Sigmoid colon (tissue), 4 donors: Measurements from ENCODE around the gene CTAGE9.

ENCODE experiments used
- EP300 ChIP-seq, 4 donors: sonication (generic); formaldehyde crosslinking; IDR thresholded peaks; one replicate each; pipeline ENCODE4 v1.6.1; 2017; ENCODE audit warnings: antibody characterized with exemption in 4 of 4
- POLR2A ChIP-seq, 2 donors: fragments of 450-650 bp; IDR thresholded peaks; one replicate each; pipeline ENCODE4 v1.6.1; 2016; ENCODE audit warnings: antibody characterized with exemption in 2 of 2, mild to moderate bottlenecking in 2 of 2, moderate library complexity in 2 of 2
- POLR2AphosphoS5 ChIP-seq, 4 donors: sonication (generic); formaldehyde crosslinking; IDR thresholded peaks; one replicate each; pipeline ENCODE4 v1.6.1; 2017; ENCODE audit warnings: antibody characterized with exemption in 4 of 4
- TF ChIP-seq, protein P1 (sequence below), 4 experiments: fragments of 450-650 bp in 3 of 4; fragments of 200-600 bp in 1 of 4; IDR thresholded peaks; one replicate each; pipeline ENCODE4 v1.5.1; 2016 to 2019; ENCODE audit warnings: antibody characterized with exemption in 4 of 4, mild to moderate bottlenecking in 3 of 4, moderate library complexity in 2 of 4

DNA sequence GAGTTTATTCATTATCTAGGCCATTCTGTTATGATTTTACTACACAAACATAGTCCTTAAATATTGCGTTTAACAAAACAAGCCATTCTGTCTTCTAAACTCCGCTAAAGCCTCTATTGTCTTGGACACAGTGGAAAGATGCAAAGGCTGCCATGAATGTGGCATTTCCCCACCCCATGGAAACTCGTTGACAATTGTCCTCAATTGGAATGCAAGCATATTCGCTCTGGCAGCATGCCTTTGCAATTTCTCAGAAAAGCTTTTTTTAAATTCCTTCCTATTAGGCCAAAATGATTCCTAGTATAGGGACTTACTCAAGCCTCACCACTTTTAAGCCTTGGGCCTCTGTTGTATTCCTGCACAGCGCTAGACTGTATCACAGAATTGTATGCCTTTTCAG lies 32.4 kb downstream of the CTAGE9 start:
- TF ChIP-seq POLR2A (IDR thresholded peaks at IDR 0.05) = no peak
- no peak for TF ChIP-seq EP300 (IDR thresholded peaks at IDR 0.05)
- TF ChIP-seq, protein P1, sequence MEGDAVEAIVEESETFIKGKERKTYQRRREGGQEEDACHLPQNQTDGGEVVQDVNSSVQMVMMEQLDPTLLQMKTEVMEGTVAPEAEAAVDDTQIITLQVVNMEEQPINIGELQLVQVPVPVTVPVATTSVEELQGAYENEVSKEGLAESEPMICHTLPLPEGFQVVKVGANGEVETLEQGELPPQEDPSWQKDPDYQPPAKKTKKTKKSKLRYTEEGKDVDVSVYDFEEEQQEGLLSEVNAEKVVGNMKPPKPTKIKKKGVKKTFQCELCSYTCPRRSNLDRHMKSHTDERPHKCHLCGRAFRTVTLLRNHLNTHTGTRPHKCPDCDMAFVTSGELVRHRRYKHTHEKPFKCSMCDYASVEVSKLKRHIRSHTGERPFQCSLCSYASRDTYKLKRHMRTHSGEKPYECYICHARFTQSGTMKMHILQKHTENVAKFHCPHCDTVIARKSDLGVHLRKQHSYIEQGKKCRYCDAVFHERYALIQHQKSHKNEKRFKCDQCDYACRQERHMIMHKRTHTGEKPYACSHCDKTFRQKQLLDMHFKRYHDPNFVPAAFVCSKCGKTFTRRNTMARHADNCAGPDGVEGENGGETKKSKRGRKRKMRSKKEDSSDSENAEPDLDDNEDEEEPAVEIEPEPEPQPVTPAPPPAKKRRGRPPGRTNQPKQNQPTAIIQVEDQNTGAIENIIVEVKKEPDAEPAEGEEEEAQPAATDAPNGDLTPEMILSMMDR (IDR thresholded peaks at IDR 0.05) = no peak
- no peak for TF ChIP-seq POLR2AphosphoS5 (IDR thresholded peaks at IDR 0.05)
